HUDEP-2 (cell line): ENCODE measurements around the gene ZNF653.
A peak's percentile ranks its signal among the peaks of the same experiment; 100 is the strongest.
"Not testable (repeated sequence)": the region's sequence is repeated elsewhere in the genome, so short reads cannot be mapped to it uniquely, and the experiment has no call there.

Experiments
- DNase-seq, 76 experiments: peaks; one replicate each; lab custom pipeline; 2025; ENCODE audit not compliant: unreplicated experiment in 76 of 76; lab: John Stamatoyannopoulos, UW

Gene ZNF653

DNA sequence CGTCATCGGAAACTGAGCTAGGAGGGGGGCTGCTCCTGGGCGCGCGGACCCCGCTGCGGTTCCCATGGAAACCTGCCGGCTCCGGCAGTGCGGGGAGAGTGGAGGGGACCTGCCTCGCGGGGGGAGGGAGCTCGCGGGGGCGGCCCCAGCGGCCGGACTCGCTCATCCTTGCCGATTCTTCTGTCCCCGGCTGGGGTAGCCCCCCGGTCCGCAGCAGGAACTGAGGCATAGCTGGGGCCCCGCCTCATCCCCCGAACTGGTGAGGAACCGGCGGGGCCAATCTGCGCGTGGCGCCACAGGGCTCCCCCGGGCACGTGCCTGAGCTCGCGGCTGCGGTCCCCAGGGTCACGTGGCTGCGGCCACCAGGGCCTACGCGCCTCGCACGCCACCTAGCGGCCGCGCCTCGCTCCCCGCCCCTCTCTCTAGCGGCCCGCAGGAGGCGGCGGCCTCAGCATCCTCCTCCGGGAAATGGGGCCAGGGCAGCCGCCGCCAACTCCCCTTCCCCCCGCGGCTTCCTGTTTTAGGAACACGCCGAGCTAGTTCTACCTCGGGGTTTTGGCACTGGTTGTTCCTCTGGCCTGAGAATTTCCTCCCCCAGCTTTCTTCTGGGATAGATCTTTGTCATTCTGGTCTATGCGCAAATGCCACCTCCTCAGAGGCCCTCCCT is 23.1 kb downstream of the ZNF653 start:
- DNase-seq, result peak in 73 of 76 experiments; percentile 40 to 95 (median 88)

DNA sequence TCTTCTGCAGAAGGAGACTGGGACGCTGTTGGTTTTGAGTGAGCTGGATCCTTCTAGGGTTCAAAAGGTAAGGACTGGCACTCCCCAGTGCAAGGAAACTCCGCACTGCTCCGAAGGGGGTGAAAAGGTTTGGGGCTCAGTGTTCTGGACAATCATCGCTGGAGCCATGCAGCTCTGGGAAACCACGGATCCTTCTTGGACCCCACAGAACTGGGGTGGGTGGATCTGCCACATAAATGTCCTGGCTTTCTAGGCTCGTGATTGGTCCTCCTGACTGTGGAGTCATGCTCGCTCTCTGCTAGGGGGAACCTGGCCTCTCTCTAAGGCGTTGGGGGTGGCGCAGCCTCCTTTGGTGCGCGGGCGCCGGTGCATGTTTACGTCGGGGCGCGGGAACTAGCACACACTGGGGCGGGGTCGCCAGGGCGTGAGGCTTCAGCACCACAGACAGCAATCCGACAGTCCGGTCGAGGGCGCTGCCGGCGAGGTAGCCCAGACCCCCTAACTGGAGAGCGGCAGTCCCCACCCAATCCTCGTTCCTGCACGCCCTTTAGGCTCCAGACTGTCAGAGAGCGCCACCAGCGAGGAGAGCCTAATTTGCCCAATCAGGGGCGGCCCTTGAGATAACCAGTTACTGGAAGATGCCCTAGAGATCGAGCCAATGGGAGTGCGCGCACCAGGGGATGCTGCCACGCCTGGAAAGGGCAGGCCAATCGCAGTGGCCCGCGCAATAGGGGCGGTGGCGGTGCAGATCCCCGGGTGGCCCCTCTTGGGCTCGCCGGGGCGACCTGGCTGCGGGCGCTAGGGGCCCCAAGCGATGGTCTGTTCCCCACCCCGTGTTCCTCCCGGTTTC is 23.9 kb downstream of the ZNF653 start:
- DNase-seq, result peak in 75 of 76 experiments; percentile 50 to 98 (median 95)

DNA sequence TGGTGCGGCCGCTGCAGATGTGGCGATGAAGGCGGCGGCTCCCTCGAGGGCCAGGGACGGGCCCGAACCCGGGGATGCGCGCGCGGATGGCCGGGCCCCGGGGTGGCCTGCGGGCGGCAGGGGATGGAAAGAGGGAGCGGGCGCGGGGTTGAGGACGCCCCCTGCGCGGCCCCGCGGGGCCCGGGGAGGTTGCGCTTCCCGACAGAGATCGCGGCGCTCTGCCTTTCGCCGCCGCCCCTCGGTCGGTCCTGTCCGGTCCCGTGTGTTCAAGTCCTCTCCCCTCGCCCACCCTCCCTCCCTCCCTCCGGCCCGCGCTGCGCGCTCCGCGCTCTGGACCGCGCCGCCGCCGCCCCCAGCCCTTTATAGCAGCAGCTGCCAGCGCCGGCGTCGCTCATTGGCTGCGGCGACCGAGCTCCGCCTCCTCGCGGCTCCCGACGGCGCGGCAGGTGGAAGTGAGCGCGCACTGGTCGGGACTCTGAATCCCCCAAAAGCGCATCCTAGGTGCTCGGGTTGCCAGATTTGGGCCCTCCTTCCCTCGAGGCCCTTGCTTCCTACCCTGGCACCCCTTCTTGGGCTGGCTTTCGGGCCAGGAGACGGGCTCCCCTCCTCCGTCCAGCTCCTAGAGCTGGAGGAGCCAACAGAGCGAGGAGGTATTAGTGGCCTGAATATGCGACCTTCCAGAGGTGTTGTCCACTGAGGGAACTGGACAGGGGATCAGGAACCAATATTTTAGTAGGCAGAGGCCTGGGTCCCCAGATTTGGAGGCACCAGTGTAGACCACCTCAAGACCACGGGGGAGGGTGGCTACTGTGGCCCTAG is 24.7 kb downstream of the ZNF653 start, which contains the start of gene ELAVL3:
ELAVL3 (minus strand) TSS at position 332 of the 819 bp plus-strand sequence. CDS start 438 bp downstream, outside the sequence.
- DNase-seq, result no peak

DNA sequence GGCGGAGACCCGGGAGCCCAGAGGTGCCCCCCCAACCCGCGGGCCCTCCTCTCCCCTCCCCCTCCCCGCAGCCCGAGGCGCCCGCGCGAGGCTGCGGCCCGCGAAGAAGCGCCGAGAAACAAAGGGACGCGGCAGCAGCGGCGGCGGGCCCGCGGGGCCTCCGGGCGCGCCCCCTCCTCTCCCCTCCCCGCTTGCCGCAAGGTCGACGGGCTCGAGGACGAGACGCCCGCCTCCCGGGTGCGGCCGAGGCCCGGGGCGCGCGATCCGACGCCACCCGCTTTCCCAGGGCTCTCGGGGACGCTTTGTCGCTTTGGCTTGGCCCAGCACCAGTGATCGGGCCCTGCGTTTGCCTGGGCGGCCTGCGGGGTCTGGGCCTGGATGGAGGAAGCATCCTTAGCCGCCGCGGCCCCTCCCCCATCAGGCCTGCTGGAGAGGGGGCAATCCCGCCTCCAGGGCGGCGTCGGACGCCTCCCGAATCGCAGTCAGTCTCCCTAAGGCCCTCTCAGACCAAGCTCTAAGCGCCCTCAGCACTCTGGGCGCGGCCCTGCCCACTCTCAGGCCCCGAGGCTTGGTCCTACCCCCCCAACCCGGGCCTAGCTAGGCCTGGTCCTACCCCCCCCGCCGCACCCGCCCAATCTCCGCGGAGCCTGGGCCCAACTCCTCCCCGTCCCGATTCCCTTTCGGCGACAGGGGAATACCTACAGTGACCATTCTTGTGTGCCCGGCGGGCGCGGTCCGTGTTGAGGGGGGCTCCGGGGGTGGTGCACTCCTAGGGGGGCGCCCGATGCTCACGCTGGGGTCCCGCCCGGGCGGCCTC is 25.5 kb downstream of the ZNF653 start:
- DNase-seq, result no peak

DNA sequence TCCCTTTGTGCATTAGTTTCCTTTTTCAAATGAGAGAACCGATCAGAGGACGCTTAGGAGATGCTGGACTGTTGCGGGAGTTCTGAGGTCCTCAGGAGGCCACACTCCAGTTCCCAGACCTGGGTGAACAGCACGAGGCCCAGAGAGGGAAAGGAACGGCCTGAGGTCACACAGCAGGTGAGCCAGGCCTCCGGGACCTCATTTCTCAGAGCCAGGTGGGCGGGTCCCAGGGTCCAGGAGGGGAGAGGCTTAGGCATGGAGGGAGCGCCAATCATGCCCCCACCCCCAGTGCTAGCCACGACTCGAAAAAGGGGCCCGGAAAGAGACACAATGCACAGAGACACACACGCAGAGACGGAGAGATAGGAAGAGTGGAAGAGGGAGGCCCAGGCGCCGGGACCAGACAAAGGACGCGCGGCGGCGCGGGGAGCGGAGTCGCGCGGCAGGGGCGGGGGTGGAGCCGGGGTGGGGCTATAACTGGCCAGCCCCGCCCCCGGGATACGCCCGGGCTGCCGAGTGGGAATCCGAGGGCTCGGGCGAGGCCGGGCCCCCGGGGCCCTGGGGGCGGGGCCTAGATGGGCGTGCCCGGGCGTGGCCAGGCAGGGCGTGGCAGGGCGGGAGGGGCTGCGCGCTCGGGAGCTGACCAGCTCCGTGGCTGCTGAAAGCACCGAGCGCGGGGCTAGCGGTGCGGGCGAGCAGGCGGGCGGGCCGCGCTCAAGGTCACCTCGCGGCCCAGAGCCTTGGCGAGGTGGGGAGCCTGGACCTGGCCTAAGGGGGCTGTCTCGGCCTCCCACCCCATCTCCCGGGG is 26.3 kb downstream of the ZNF653 start:
- DNase-seq, result peak in 49 of 76 experiments; percentile 11 to 69 (median 38)

DNA sequence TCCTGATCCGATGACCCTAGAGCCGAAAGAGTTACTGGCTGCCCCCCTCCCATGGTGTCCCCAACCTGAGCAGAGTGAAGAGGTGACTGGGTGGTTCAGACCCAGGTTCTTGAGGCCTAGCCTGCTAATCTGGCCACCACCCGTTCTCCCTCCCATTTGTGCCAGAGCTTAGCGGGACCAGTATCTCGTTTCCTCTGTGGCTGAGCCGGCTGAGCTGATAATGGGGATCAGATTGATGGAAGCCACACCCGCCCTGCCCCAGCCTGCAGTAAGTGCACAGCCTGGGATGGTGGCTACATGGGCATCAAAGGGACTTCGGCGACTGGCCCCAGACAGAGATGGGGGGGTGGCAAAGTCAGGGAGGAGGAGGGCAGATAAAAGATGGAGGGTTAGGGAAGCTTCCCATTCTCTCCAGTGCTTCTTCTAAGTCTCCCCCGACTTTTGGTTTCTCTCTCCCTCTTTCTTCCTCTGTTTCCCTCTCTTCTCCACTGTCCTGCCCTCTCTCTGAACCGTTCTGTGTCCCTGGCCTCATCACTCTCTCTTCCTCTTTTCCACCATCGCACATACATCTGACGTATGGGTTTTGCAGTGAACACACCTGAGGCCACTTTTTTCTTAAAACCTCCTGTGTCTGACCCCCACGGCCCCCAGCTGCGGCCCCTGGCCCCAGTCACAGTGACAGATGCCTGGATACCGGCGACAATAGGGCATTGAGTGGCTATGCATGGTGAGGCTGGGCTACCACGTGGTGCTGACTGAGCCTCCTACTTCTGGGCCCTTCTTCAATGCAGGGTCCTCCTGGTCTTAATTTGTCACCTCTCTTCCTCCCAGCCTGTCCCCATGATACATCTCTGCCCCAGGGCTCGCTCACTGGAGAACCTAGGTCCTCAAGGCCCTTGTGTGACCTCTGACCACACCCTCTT is 27.2 kb downstream of the ZNF653 start:
- DNase-seq, result peak in 37 of 76 experiments; percentile 8 to 62 (median 30)

DNA sequence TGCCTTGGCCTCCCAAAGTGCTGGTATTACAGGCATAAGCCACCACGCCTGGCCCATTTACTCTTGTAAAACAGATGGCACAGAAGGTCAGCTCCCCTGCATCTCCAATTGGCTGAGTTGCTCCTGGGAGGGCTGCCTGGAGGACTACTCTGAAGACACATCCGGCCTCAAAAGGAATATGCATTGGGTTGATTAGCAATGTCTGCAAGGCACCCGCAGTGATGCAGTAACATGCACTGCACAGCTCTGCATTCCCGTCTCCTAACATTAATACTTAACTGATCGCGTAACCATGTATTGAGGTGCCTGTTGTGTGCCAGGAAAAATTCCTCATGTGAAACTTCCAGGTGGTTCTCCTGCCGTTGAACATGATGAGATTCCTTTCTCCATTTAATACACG is 29.8 kb downstream of the ZNF653 start:
- no peak for DNase-seq

DNA sequence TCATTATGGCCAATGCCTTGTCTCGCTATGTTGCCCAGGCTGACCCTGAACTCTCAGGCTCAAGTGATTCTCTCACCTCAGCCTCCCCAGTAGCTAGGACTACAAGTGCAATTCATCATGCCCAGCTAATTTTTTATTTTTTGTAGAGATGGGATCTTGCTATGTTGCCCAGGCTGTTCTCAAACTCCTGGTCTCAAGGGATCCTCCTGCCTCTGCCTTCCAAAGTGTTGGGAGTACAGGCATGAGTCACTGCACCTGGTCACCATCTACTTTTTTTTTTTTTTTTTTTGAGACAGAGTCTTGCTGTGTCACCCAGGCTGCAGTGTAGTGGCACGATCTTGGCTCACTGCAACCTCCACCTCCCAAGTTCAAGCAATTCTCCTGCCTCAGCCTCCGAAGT is 30.3 kb downstream of the ZNF653 start:
- not testable (repeated sequence) for DNase-seq

DNA sequence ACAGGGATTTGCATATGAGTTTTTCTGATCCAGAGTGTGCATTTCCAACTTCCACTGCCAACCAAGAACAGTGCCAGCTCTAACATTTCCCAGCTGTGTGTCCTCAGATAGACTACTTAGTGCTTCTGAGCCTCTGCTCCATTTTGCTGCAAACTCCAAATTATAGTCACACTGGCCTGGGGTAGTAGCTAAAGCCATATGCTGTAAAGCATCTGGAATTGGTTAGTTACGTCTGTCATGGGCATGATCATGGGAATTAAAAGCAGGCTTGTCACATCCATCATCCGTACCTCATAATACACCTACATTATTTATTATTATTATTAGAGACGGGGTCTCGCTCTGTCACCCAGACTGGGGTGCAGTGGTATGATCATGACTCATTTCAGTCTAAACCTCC is 31.9 kb downstream of the ZNF653 start:
- no peak for DNase-seq

DNA sequence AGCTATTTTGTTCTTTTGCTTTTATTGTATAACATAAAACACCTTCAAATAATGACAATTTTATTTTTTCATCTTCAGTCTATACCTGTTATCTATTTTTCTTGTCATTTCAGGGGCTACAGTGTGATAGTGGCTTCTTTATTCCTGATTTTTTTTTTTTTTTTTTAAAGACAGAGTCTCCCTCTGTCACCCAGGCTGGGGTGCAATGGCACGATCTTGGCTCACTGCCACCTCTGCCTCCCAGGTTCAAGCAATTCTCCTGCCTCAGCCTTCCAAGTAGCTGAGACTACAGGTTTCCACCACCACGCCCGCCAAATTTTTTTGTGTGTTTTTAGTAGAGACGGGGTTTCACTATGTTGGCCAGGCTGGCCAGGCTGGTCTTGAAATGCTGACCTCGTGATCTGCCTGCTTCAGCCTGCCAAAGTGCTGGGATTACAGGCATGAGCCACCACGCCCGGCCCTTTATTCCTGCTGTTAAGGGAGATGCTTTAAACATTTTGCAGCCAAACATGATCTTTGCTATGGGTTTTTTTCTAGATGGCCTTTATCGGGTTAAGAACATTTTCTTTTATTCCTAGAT is 37.3 kb downstream of the ZNF653 start:
- DNase-seq, result not testable (repeated sequence)

DNA sequence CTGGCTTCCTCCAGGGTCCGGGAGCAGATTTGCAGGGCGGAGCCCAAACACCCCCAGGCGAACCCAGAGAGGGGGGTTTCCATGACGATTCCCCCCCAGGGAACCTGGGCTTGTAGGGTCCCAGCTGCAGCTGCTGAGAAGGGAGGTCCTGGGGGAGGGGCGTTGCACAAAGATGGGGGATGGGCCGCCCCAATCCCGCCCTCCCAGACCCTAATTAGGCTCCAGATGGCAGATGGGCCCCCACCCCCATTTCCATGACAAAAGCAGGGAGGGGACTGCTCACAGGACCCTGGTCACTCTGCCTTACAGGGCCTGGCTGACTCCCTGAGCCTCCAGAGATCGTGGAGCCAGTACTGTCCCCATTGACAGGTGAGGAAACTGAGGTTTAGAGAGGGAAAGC is 40.0 kb downstream of the ZNF653 start:
- no peak for DNase-seq

DNA sequence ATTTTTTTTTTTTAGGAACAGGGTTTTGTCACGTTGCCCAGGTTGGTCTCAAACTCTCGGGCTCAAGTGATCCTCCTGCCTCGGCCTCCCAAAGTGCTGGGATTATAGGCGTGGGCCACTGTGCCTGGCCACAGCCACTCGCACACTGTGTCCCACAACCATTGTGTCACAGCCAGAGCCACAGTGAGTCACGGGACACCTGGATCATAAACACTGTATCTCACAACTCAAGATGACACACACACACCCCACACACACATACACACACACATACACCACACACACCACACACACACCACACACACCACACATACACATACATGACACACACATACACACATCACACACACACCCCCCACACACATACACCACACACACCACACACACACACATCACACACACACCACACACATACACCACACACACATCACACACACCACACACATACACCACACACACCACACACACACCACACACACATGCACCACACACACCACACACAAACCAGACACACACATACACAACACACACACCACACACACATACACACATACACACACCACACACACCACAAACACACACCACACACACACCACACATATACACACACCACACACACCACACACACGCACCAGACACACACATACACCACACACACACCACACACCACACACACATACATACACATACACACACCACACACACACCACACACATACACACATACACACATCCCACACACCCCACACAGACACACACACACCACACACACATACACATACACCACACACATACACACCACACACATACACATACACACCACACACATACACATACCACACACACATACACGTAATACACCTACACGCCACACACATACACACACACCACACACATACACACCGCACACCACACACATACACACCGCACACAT is 41.0 kb downstream of the ZNF653 start:
- no peak for DNase-seq

DNA sequence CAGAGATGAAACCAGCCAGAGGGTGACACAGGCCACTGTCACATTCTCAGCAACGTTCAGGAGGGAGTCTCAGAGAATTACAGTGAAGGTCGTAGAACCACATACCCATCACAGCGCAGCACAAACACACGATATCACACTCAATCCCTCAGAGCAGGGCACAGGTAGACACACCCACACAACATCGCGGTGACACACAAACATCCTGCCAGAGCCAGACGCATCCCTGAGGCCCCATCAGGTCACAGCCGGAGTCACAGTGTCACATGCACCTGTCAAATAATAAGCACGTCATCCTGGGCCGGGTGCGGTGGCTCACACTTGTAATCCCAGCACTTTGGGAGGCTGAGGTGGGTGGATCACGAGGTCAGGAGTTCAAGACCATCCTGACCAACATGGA is 42.2 kb downstream of the ZNF653 start:
- DNase-seq, result no peak

DNA sequence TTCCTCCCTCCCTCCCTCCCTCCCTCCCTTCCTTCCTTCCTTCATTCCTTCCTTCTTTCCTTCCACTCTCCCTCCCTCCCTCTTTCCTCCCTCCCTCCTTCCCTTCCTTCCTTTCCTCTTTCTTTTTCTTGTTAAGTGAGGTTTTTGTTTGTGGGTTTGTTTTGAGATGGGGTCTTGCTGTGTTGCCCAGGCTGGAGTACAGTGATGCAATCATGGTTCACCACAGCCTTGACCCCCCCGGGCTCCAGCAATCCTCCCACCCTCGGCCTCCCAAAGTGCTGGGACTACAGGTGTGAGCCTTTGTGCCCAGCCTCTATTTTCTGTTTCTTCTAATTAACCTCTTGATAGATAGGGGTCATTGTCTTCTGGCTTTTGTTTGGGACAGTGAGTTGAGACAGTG is 44.2 kb downstream of the ZNF653 start:
- no peak for DNase-seq

DNA sequence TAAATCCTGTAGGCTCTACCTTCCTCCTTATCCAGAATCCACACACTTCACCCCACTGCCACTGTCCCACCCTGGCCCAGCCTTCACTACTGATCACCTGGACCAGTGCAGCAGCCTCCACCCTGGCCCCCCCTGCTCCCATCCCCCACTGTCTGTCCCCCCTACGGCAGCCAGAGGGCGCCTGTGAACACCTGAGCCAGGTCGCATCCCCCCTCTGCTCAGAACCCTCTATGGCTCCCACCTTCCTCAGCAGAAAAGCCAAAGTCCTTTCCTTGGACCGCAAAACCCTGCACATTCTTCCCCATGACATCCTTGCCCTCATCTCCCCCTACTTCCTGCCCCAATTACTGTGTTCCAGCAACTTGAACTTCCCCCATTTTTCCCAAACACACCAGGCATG is 45.4 kb downstream of the ZNF653 start:
- peak in 2 of 76 experiments; percentile 9 to 11 for DNase-seq

DNA sequence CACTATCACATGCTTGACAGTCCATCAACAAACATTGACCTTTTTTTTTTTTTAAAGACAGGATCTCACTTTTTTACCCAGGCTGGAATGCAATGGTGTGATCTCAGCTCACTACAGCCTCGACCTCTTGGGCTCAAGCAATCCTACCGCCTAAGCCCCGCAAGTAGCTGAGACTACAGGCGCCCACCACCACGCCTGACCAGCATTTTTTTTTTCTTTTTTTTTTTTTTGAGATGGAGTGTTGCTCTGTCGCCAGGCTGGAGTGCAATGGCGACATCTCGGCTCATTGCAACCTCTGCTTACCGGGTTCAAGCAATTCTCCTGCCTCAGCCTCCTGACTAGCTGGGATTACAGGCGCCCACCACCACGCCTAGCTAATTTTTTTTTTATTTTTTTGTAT is 46.7 kb downstream of the ZNF653 start:
- DNase-seq, result not testable (repeated sequence)
